B cell (primary cell): Measurements from ENCODE around the gene RAB3C. TPM values are rescaled to one million over a fixed set of nuclear protein-coding genes. Genes with fewer than 3 reads are reported as not detected.
"Not testable (repeated sequence)": the region's sequence is repeated elsewhere in the genome, so short reads cannot be mapped to it uniquely, and the experiment has no call there.

Experiments used
- ATAC-seq: fragments of 200-7000 bp; cut with Tn5 transposase; one replicate; pipeline ENCODE4 v1.10.0; 2021; ENCODE audit warnings: low read depth, mild to moderate bottlenecking, moderate number of reproducible peaks, moderate library complexity
- CTCF ChIA-PET: fragments of 350-600 bp; sonication (Branson Sonifier 250); formaldehyde crosslinking; loops from one replicate; lab custom pipeline; 2021; ENCODE audit warnings: antibody characterized with exemption, inconsistent platforms; lab: Charles Lee
- POLR2A ChIA-PET: fragments of 350-600 bp; sonication (Branson Sonifier 250); formaldehyde crosslinking; loops from one replicate; lab custom pipeline; 2021; ENCODE audit warnings: antibody characterized with exemption; lab: Charles Lee
- DNase-seq: peaks from one replicate; pipeline ENCODE4 v3.0.0; 2013
- H2AFZ ChIP-seq: 2 replicates; pipeline ENCODE4 v1.6.1; 2012; ENCODE audit warnings: mild to moderate bottlenecking, low read depth, low read length; ENCODE audit not compliant: insufficient read depth, poor library complexity, severe bottlenecking
- H3K27ac ChIP-seq, 2 donors: 1 replicate in 1 of 2; 2 replicates in 1 of 2; pipeline ENCODE4 v1.5.1; 2012 to 2013; ENCODE audit warnings: low read length in 2 of 2, mild to moderate bottlenecking in 2 of 2, moderate library complexity in 1 of 2
- H3K27me3 ChIP-seq, 4 experiments: fragments of 200-600 bp in 1 of 4; sonication (generic) in 1 of 4; replicated peaks in 1 of 4; 1 replicate in 2 of 4; 2 replicates in 2 of 4; pipeline versions ENCODE4 v1.6.1 to v1.7.0; 2013 to 2016; ENCODE audit warnings: low read length in 3 of 4, mild to moderate bottlenecking in 2 of 4, mixed read lengths in 1 of 4, moderate library complexity in 1 of 4; ENCODE audit not compliant: insufficient read depth in 4 of 4, control insufficient read depth in 3 of 4; ENCODE audit errors: control extremely low read depth in 1 of 4
- H3K36me3 ChIP-seq, 2 experiments: replicated peaks in 1 of 2; 1 replicate in 1 of 2; 2 replicates in 1 of 2; pipeline versions ENCODE4 v1.6.1 to v1.7.1; 2013; ENCODE audit warnings: low read length in 1 of 2; ENCODE audit not compliant: insufficient read depth in 2 of 2, control insufficient read depth in 1 of 2; ENCODE audit errors: control extremely low read depth in 1 of 2, extremely low read depth in 1 of 2
- H3K4me1 ChIP-seq, 2 donors: fragments of 200-600 bp in 1 of 2; sonication (generic) in 1 of 2; 1 replicate in 1 of 2; 2 replicates in 1 of 2; pipeline versions ENCODE4 v1.5.1 to v1.6.1; 2013 to 2017; ENCODE audit warnings: low read length in 2 of 2; ENCODE audit not compliant: control insufficient read depth in 2 of 2, insufficient read depth in 2 of 2
- H3K4me2 ChIP-seq: replicated peaks from 2 replicates; pipeline ENCODE3; 2012; ENCODE audit warnings: mild to moderate bottlenecking, low read depth, low read length; ENCODE audit not compliant: poor library complexity, severe bottlenecking
- H3K4me3 ChIP-seq, 5 experiments: fragments of 200-600 bp in 1 of 5; sonication (generic) in 1 of 5; 1 replicate in 3 of 5; 2 replicates in 2 of 5; pipeline versions ENCODE4 v1.5.1 to v1.7.0; 2011 to 2016; ENCODE audit warnings: low read length in 4 of 5, mild to moderate bottlenecking in 4 of 5, low read depth in 2 of 5, control low read depth in 1 of 5, moderate library complexity in 1 of 5; ENCODE audit not compliant: insufficient read depth in 1 of 5; ENCODE audit errors: control extremely low read depth in 1 of 5, extremely low read depth in 1 of 5
- H3K79me2 ChIP-seq: fragments of 200-600 bp; sonication (generic); one replicate; pipeline ENCODE4 v1.6.0; 2016; ENCODE audit warnings: low read length; ENCODE audit not compliant: control insufficient read depth, insufficient read depth
- H3K9ac ChIP-seq: fragments of 200-600 bp; sonication (generic); 2 replicates; pipeline ENCODE4 v1.6.1; 2017; ENCODE audit warnings: mild to moderate bottlenecking, low read length, moderate library complexity
- H3K9me3 ChIP-seq, 3 donors: one replicate each; pipeline versions ENCODE4 v1.6.1 to v1.7.1; 2013; ENCODE audit warnings: low read length in 2 of 3; ENCODE audit not compliant: control insufficient read depth in 2 of 3, insufficient read depth in 1 of 3; ENCODE audit errors: control extremely low read depth in 1 of 3
- H4K20me1 ChIP-seq: 2 replicates; pipeline ENCODE4 v1.6.0; 2012; ENCODE audit warnings: mild to moderate bottlenecking, low read length; ENCODE audit not compliant: insufficient read depth, control insufficient read depth, poor library complexity, severe bottlenecking
- H3K27ac Mint-ChIP-seq: one replicate; pipeline ENCODE4 v1.8.0; 2021; ENCODE audit warnings: mixed read lengths
- H3K27me3 Mint-ChIP-seq: one replicate; pipeline ENCODE4 v1.8.0; 2021; ENCODE audit warnings: mixed read lengths
- H3K4me1 Mint-ChIP-seq: one replicate; pipeline ENCODE4 v1.8.0; 2021; ENCODE audit warnings: mixed read lengths
- H3K4me3 Mint-ChIP-seq: one replicate; pipeline ENCODE4 v1.8.0; 2021; ENCODE audit warnings: mixed read lengths
- H3K9me3 Mint-ChIP-seq: one replicate; pipeline ENCODE4 v1.8.0; 2022; ENCODE audit warnings: mixed read lengths; ENCODE audit not compliant: insufficient read depth
- EZH2 ChIP-seq: IDR thresholded peaks from 2 replicates; pipeline ENCODE4 v1.6.1; 2012; ENCODE audit warnings: borderline replicate concordance, low read depth, mild to moderate bottlenecking, moderate library complexity, low read length; ENCODE audit not compliant: insufficient read depth, poor library complexity, severe bottlenecking
- WGBS: methylation state at CpG from one replicate; pipeline ENCODE4 v1.1.5; 2013; ENCODE audit warnings: missing lambda C conversion rate; ENCODE audit not compliant: insufficient coverage; 5-methylcytosine and 5-hydroxymethylcytosine counted together
- intact Hi-C: fragments of 100-400 bp; cut with micrococcal nuclease; formaldehyde crosslinking; loops from one replicate; pipeline ENCODE4 v1.10.0; 2022
- polyA plus RNA-seq: library from polyadenylated mRNA; depleted of rRNA; stranded (reverse); fragments of >200 nt; gene quantifications from 2 replicates; pipeline ENCODE4 v1.2.3, GENCODE V29; 2012
- total RNA-seq, 2 donors: library from RNA; stranded (reverse); fragments of 120-200 nt in 1 of 2; gene quantifications; 1 replicate in 1 of 2; 2 replicates in 1 of 2; pipeline versions ENCODE4 v1.2.3 to v1.2.4, GENCODE V29; 2013 to 2022
- TF ChIP-seq, protein P1 (sequence below): fragments of 200-600 bp; IDR thresholded peaks from one replicate; pipeline ENCODE4 v1.8.0; 2022; ENCODE audit warnings: antibody characterized with exemption, mild to moderate bottlenecking

The RAB3C gene
- total and polyA plus RNA-seq, 2 donors (not counting 1 experiment from before 2014, with no cell fraction given) = 0.20 to 0.58 TPM

DNA sequence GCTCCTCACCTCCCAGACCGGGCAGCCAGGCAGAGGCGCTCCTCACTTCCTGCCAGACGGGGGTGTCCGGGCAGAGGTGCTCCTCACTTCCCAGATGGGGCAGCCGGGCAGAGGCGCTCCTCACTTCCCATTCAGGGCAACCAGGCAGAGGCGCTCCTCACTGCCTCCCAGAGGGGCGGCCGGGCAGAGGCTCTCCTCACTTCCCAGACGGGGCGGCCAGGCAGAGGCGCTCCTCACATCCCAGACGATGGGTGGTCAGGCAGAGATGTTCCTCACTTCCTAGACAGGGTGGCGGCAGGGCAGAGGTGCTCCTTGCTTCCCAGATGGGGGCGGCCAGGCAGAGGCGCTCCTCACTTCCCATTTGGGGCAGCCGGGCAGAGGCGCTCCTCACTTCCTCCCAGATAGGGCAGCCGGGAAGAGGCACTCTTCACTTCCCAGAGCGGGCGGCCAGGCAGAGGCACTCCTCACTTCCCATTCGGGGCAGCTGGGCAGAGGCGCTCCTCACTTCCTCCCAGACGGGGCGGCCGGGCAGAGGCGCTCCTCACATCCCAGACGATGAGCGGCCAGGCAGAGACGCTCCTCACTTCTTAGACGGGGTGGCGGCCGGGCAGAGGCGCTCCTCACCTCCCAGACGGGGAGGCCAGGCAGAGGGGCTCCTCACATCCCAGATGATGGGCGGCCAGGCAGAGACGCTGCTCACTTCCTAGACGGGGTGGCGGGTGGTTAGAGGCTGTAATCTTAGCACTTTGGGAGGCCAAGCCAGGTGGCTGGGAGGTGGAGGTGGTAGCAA, 18.6 kb upstream of the RAB3C start:
- H3K4me1 ChIP-seq, H3K36me3 ChIP-seq, H4K20me1 ChIP-seq, H3K4me1 Mint-ChIP-seq, H3K27me3 Mint-ChIP-seq, H3K9ac ChIP-seq, ATAC-seq, H2AFZ ChIP-seq, CTCF ChIA-PET, H3K9me3 Mint-ChIP-seq, H3K27ac ChIP-seq, H3K79me2 ChIP-seq, H3K4me3 Mint-ChIP-seq, H3K4me3 ChIP-seq, H3K27ac Mint-ChIP-seq, intact Hi-C loops, H3K4me2 ChIP-seq, H3K27me3 ChIP-seq, DNase-seq, POLR2A ChIA-PET: not testable (repeated sequence)
- 90% methylated on average over 39 of the region's 39 CpGs for WGBS
- H3K9me3 ChIP-seq = peaks cover 0 to 12% (median 0%) of the 10 kb centered on the region in 3 donors

DNA sequence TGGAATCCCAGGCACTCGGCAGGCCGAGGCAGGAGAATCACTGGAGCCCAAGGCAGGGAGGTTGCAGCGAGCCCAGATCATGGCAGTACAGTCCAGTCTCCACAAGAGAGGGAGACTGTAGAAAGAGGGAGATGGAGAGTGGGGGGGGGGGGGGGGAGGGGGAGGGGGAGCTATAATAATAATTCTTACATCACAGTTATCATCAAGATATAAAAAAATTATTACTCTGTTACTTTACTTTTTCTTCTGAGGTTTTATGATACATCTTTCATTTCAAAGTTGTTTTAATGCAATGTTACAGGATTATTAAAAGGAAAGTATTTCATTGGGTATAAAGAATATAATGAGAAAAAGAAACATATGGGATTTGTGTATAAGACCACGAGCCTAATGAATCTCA, 17.8 kb upstream of the RAB3C start:
- Histone ChIP-seq H3K4me3 (no peak overlapping the region), H3K9me3 (peaks cover 0 to 12% (median 0%) of the 10 kb centered on the region in 3 donors), H3K9ac (no peak overlapping the region), H3K4me2 (no peak overlapping the region), H2AFZ (no peak overlapping the region), H3K4me1 (no peaks in the 10 kb centered on the region), H3K79me2 (no peaks in the 10 kb centered on the region), H3K27ac (no peak overlapping the region), H4K20me1 (no peaks in the 10 kb centered on the region), H3K36me3 (no peaks in the 10 kb centered on the region), H3K27me3 (no peaks in the 10 kb centered on the region)
- H3K27ac Mint-ChIP-seq = no peak overlapping the region
- no peak overlapping the region for H3K4me3 Mint-ChIP-seq
- ChIA-PET CTCF (interaction anchor here (3.3 kb wide), 1 partner anchor 87 kb away, joined by 26 read pairs; no protein-coding TSS in a partner anchor), POLR2A (no interaction called here)
- TF ChIP-seq EZH2 = no peak
- TF ChIP-seq, protein P1, sequence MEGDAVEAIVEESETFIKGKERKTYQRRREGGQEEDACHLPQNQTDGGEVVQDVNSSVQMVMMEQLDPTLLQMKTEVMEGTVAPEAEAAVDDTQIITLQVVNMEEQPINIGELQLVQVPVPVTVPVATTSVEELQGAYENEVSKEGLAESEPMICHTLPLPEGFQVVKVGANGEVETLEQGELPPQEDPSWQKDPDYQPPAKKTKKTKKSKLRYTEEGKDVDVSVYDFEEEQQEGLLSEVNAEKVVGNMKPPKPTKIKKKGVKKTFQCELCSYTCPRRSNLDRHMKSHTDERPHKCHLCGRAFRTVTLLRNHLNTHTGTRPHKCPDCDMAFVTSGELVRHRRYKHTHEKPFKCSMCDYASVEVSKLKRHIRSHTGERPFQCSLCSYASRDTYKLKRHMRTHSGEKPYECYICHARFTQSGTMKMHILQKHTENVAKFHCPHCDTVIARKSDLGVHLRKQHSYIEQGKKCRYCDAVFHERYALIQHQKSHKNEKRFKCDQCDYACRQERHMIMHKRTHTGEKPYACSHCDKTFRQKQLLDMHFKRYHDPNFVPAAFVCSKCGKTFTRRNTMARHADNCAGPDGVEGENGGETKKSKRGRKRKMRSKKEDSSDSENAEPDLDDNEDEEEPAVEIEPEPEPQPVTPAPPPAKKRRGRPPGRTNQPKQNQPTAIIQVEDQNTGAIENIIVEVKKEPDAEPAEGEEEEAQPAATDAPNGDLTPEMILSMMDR = no peak
- WGBS = no CpG with 5 or more reads among the region's 4 CpGs
- no peak for DNase-seq
- no peak for ATAC-seq
- intact Hi-C loops = no loop called here
- peaks cover 10% of the 10 kb centered on the region for H3K4me1 Mint-ChIP-seq
- no peaks in the 10 kb centered on the region for H3K27me3 Mint-ChIP-seq
- no peaks in the 10 kb centered on the region for H3K9me3 Mint-ChIP-seq
